Hematopoietic multipotent progenitor cell treated with erythropoietin and hydrocortisone succinate and interleukin-3 and kit ligand, for 8 days (in vitro differentiated cells): ENCODE results near the gene HADHB.
A peak's percentile ranks its signal among the peaks of the same experiment; 100 is the strongest.
"Not testable (repeated sequence)": the region's sequence is repeated elsewhere in the genome, so short reads cannot be mapped to it uniquely, and the experiment has no call there.

ENCODE experiments used
- DNase-seq: peaks from one replicate; pipeline ENCODE4 v3.0.0-alpha.2; 2015

The HADHB gene

GRCh38 chr2:26245231-26245732 is 543 bp downstream of the HADHB start:
- peak; percentile 65 for DNase-seq

GRCh38 chr2:26245810-26246209 is 1.1 kb downstream of the HADHB start:
- no peak for DNase-seq

- DNase-seq = peak; percentile 13
These were observed 2.1 kb downstream of the HADHB start for GRCh38 chr2:26246818-26247217.

GRCh38 chr2:26249625-26250024 is 4.9 kb downstream of the HADHB start:
- DNase-seq = no peak

- DNase-seq = no peak
These were observed 7.2 kb downstream of the HADHB start for GRCh38 chr2:26251893-26252292.

GRCh38 chr2:26255759-26256384 is 11.1 kb downstream of the HADHB start:
- DNase-seq = peak; percentile 38

- not testable (repeated sequence) for DNase-seq
These were observed 14.1 kb downstream of the HADHB start for GRCh38 chr2:26258836-26259235.

- no peak for DNase-seq
These were observed 23.5 kb downstream of the HADHB start for GRCh38 chr2:26268213-26268612.

GRCh38 chr2:26268670-26269385 is 24.1 kb downstream of the HADHB start:
- DNase-seq = not testable (repeated sequence)

GRCh38 chr2:26269571-26270158 is 24.9 kb downstream of the HADHB start:
- no peak for DNase-seq

GRCh38 chr2:26270373-26270772 is 25.6 kb downstream of the HADHB start:
- DNase-seq = no peak

GRCh38 chr2:26273501-26273900 is 28.8 kb downstream of the HADHB start:
- no peak for DNase-seq

GRCh38 chr2:26274058-26274613 is 29.4 kb downstream of the HADHB start:
- peak; percentile 91 for DNase-seq

- peak; percentile 22 for DNase-seq
These were observed 31.9 kb downstream of the HADHB start for GRCh38 chr2:26276484-26277227.

GRCh38 chr2:26279886-26280285 is 35.1 kb downstream of the HADHB start:
- DNase-seq = no peak

GRCh38 chr2:26281226-26281625 is 36.5 kb downstream of the HADHB start:
- no peak for DNase-seq

GRCh38 chr2:26283606-26284005 is 38.9 kb downstream of the HADHB start:
- no peak for DNase-seq

GRCh38 chr2:26284132-26284531 is 39.4 kb downstream of the HADHB start:
- no peak for DNase-seq

- DNase-seq = no peak
These were observed 41.2 kb downstream of the HADHB start for GRCh38 chr2:26285931-26286330.

GRCh38 chr2:26290001-26290400 is 45.3 kb downstream of the HADHB start:
- DNase-seq = no peak

GRCh38 chr2:26292646-26293045 is 47.9 kb downstream of the HADHB start:
- DNase-seq = no peak

- DNase-seq = no peak
These were observed 50.8 kb downstream of the HADHB start for GRCh38 chr2:26295511-26295910.

GRCh38 chr2:26297061-26297460 is 52.3 kb downstream of the HADHB start:
- no peak for DNase-seq
